AG10803 (cell line): ENCODE measurements around the gene HS1BP3.
A peak's percentile ranks its signal among the peaks of the same experiment; 100 is the strongest.

Experiments
- DNase-seq: peaks from one replicate; pipeline ENCODE4 v3.0.0; 2010; ENCODE audit warnings: low read depth
- H3K4me3 ChIP-seq: 2 replicates; pipeline ENCODE4 v1.5.1; 2011; ENCODE audit warnings: mild to moderate bottlenecking, low read length, control low read depth
- TF ChIP-seq, protein P1 (sequence below): conservative IDR thresholded peaks from 2 replicates; pipeline ENCODE4 v1.5.1; 2011; ENCODE audit warnings: mild to moderate bottlenecking, low read length, control low read depth, inconsistent platforms

HS1BP3 gene

DNA sequence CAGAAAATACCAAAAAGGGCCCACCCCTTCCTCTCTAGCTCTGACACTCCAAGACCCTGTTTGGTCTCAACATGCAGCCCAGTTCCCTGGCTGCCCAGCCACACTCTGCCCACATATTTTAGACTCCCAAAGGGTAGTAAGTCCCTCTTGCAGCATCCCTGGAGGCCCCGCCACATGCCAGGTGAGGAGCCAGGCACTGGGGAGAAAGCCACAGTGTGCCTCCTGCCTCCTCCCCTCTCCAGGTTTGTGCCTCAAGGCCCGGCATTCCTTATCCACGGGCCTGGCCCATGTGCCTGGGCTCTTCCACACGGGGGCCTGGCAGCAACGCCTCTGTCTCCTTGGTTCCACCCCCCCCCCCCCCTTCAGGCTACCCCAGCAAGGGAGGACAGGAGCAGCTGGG, 75.5 kb downstream of the HS1BP3 start:
- DNase-seq: no peak
- TF ChIP-seq, protein P1, sequence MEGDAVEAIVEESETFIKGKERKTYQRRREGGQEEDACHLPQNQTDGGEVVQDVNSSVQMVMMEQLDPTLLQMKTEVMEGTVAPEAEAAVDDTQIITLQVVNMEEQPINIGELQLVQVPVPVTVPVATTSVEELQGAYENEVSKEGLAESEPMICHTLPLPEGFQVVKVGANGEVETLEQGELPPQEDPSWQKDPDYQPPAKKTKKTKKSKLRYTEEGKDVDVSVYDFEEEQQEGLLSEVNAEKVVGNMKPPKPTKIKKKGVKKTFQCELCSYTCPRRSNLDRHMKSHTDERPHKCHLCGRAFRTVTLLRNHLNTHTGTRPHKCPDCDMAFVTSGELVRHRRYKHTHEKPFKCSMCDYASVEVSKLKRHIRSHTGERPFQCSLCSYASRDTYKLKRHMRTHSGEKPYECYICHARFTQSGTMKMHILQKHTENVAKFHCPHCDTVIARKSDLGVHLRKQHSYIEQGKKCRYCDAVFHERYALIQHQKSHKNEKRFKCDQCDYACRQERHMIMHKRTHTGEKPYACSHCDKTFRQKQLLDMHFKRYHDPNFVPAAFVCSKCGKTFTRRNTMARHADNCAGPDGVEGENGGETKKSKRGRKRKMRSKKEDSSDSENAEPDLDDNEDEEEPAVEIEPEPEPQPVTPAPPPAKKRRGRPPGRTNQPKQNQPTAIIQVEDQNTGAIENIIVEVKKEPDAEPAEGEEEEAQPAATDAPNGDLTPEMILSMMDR: no peak
- no peak overlapping the region for H3K4me3 ChIP-seq

DNA sequence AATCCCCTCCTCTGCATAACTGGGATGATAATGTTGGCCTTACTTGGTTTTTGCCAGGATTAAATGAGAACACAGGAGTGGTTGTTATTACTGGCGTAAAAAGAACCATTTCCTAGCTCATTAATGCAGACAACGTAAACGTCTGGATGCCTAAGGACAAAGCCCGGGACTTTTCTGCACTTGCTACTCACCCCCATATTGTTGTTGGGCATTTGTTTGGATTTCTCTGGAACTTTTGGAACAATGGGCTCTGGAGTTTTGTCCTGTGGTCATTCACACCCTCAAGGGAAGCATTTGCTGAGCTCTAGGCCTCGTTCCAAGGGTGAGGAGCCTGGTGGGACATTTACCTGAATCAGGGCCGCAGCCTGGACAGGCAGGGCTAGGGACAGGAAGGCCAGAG, 76.0 kb downstream of the HS1BP3 start:
- TF ChIP-seq, protein P1: no peak
- no peak for DNase-seq
- H3K4me3 ChIP-seq: no peak overlapping the region

DNA sequence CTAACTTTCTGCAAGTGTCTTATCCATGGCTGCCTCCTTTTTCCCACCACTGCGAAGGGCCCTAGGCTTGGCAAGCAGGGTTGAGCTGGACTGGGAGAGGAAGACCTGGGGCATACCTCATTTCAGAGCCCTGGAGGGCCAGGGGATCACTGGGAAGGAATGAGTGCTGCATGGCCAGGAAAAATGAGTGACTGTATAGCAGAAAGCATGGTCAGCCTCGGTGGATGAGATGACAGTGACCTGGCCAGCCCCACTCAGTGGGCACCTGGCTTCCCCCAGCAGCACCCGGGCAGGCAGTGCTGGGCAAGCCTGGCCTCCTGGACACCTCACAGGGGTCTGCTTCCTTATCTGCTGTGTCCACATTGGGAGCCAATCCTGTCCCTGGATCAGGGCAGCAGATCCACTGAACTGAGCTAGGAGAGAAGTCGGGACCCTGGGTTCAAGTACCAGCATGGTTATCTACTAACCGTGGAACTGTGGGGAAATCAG, 76.4 kb downstream of the HS1BP3 start:
- no peak for DNase-seq
- TF ChIP-seq, protein P1: no peak
- H3K4me3 ChIP-seq: no peak overlapping the region

DNA sequence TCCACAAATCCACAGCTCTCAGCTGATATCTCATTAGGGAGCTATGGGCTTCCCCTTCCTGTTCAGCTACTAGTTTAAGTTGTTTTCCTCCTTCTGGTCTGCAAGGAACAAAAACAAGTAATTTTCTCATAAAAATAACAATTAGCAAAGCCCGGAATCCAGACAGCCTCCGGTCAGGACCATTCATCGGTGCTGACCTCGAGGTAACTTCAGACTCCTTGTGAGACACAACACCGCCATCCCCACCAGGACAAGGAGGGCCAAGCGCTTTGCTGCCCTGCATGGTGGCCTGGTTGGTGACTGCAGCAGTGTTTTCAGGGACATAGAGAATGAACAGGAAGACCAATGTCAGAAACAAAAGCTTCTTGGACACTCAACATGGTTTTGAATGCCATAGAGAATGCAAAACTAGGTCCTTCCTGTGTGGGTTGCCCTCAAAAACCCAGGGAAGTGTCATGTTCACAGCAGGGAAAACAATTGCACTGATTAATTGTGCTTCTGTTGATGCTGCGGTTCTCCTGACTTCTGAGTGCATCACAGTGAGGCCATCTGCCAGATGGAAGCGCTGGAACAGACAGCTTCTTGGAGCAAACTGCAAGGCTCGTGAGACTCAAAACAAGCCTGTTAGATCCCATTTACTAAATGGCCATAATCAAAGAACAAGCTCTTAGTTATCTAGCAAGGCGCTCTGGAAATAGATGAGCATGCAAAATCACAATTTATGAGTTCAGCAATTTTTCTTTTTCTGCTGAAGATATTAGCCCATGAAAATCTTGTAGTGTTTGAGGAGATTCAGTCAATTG, 77.1 kb downstream of the HS1BP3 start:
- DNase-seq: peak; percentile 84
- TF ChIP-seq, protein P1: no peak
- H3K4me3 ChIP-seq: no peak overlapping the region

DNA sequence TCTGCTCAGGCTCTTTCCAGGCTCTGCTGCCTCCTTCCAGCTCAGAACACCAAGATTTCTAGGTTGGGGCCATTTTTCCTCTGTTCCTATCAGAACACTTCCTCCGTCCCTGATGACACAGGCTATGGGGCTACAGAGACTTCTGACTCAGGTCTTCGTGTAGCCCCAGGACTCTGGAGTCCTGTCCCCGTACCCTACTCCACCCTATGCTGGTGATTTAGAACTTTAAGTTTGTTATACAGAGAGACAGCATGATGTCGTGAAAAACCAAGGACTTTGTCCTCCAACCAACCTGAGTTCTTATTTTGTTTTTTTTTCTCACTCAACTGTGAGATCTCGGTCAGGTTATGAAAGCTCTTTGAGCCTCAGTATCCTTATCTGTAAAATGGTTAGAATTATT, 78.7 kb downstream of the HS1BP3 start:
- no peak for DNase-seq
- TF ChIP-seq, protein P1: no peak
- no peak overlapping the region for H3K4me3 ChIP-seq

DNA sequence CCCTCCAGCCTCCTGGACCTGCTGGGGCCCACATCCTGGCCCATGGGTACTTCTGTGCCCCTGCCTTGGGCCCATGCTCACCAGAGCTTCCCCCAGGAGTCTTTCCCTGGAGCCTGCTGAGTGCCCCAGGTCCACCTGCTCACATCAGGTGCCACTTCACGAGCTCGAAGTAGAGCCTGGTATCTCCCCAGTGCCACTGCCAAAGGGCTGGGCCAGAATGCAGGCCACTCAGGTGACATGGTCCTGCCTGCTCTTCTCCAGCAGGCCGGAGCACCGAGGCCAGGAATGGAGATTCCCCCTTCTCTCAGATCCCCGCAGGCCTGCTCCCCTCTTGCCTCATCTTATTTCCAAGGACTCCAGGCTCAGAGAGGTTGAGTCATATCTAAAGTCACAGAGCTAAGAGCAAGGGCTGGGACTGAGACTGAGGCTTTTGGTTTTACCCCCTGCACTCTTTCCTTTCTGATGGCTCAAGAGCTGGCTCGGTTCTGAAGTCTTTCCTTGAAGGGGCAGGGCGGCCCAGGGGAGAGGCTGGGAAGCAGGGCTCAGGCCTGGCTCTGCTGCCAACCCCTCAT, 79.2 kb downstream of the HS1BP3 start:
- TF ChIP-seq, protein P1: no peak
- no peak for DNase-seq
- H3K4me3 ChIP-seq: no peak overlapping the region

DNA sequence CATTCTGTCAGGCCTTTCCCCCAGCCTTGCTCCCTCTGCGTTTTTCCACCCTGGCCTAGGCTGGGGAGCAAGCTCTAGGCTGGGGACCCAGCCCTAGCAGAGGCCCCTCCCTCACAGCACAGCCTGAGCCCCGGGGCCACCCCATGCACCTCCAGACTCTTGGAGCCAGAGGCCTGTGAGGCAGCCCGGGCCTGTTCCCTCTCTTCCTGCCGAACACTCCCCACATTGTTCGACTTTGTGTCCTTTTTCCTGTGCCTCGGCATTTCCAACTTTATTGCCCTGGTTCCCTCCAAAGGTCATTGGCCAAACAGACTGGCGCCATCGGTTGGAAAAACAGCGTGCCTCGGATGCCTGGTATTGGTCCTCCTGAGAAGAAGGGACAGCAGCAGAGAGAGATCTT, 79.7 kb downstream of the HS1BP3 start:
- TF ChIP-seq, protein P1: no peak
- no peak overlapping the region for H3K4me3 ChIP-seq
- no peak for DNase-seq
